ENCODE results near the gene WDR74.

DNA sequence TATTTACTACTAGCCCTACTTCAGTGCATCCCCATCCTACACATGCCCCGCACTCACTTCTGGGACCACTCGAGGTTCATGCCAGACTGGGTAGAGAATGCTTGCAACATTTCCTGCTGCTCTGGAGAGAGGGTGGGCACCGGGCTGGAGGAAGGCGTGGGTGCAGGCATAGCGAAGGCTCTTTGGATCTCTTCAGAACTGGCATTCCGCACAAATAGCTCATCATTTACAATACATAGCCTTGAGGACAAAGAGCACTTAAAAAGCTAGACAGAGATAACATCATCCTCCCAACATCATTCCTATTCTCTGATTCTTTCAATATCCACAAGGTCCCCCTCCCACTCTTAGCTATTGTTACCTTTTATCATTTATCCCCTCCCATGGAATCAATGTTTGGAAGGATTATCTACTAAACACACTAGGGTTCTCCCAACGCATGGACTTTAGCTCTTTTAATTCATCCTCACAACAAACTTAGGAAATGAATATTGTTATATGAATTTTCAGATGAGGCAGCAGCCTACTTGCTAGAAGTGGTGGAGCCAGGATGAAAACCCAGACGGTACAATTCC is 45.1 kb downstream of the WDR74 start:
- TF ChIP-seq POLR2AphosphoS5 (IDR thresholded peaks at IDR 0.05; ENCODE audit: control insufficient read depth, insufficient read depth, low read depth, low read length), result no peak
- TF ChIP-seq EZH2 (IDR thresholded peaks at IDR 0.05; ENCODE audit: borderline replicate concordance, low read depth, low read length), result no peak
- no peak for TF ChIP-seq MEF2A (IDR thresholded peaks at IDR 0.05; ENCODE audit: control insufficient read depth, low read depth, low read length)
- TF ChIP-seq EP300 (IDR thresholded peaks at IDR 0.05; ENCODE audit: low read length), result no peak
- no peak for TF ChIP-seq HDAC6 (IDR thresholded peaks at IDR 0.05; ENCODE audit: low read depth, low read length)
- TF ChIP-seq ARID1B (IDR thresholded peaks at IDR 0.05), result no peak
- TF ChIP-seq PHF21A (IDR thresholded peaks at IDR 0.05; ENCODE audit: borderline replicate concordance, low read depth), result no peak
- no peak for TF ChIP-seq NFIC (IDR thresholded peaks at IDR 0.05)
- TF ChIP-seq ZNF584 (CRISPR knock-in tag; IDR thresholded peaks at IDR 0.05; ENCODE audit: low read depth), result no peak
- TF ChIP-seq, protein P1, sequence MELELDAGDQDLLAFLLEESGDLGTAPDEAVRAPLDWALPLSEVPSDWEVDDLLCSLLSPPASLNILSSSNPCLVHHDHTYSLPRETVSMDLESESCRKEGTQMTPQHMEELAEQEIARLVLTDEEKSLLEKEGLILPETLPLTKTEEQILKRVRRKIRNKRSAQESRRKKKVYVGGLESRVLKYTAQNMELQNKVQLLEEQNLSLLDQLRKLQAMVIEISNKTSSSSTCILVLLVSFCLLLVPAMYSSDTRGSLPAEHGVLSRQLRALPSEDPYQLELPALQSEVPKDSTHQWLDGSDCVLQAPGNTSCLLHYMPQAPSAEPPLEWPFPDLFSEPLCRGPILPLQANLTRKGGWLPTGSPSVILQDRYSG (tag; conservative IDR thresholded peaks at IDR 0.05; ENCODE audit: low read depth), result no peak

All from K562 (cell line).